Gastrocnemius medialis (tissue), 4 donors: ENCODE measurements around the gene BRCA2.

Experiments used
- CTCF ChIP-seq, 5 experiments: fragments of 450-650 bp in 3 of 5; fragments of 200-600 bp in 2 of 5; sonication (generic) in 2 of 5; IDR thresholded peaks in 4 of 5; conservative IDR thresholded peaks in 1 of 5; 1 replicate in 4 of 5; 2 replicates in 1 of 5; pipeline ENCODE4 v1.5.1; 2016 to 2019; ENCODE audit warnings: antibody characterized with exemption in 5 of 5, mild to moderate bottlenecking in 3 of 5, moderate library complexity in 3 of 5
- POLR2A ChIP-seq, 2 donors: fragments of 450-650 bp; IDR thresholded peaks; one replicate each; pipeline ENCODE4 v1.6.1; 2017; ENCODE audit warnings: antibody characterized with exemption in 2 of 2, mild to moderate bottlenecking in 2 of 2, moderate library complexity in 2 of 2

GRCh38 chr13:32267836-32268439 lies 47.4 kb upstream of the BRCA2 start:
- TF ChIP-seq CTCF (IDR thresholded peaks at IDR 0.05 in 4 of 5, conservative IDR thresholded peaks at IDR 0.05 in 1 of 5) (peak in 4 of 5 experiments; percentile 17 to 42 (median 32)), POLR2A (IDR thresholded peaks at IDR 0.05) (no peak)
